GM21825 (cell line): ENCODE measurements around the gene NDUFAF2.
"Not testable (repeated sequence)": the region's sequence is repeated elsewhere in the genome, so short reads cannot be mapped to it uniquely, and the experiment has no call there.

Experiments used
- ATAC-seq: cut with Tn5 transposase; IDR thresholded peaks from one replicate; pipeline ENCODE4 v1.9.1; 2021; ENCODE audit warnings: mild to moderate bottlenecking, moderate library complexity; ENCODE audit not compliant: unreplicated experiment

The NDUFAF2 gene, protein sequence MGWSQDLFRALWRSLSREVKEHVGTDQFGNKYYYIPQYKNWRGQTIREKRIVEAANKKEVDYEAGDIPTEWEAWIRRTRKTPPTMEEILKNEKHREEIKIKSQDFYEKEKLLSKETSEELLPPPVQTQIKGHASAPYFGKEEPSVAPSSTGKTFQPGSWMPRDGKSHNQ

DNA sequence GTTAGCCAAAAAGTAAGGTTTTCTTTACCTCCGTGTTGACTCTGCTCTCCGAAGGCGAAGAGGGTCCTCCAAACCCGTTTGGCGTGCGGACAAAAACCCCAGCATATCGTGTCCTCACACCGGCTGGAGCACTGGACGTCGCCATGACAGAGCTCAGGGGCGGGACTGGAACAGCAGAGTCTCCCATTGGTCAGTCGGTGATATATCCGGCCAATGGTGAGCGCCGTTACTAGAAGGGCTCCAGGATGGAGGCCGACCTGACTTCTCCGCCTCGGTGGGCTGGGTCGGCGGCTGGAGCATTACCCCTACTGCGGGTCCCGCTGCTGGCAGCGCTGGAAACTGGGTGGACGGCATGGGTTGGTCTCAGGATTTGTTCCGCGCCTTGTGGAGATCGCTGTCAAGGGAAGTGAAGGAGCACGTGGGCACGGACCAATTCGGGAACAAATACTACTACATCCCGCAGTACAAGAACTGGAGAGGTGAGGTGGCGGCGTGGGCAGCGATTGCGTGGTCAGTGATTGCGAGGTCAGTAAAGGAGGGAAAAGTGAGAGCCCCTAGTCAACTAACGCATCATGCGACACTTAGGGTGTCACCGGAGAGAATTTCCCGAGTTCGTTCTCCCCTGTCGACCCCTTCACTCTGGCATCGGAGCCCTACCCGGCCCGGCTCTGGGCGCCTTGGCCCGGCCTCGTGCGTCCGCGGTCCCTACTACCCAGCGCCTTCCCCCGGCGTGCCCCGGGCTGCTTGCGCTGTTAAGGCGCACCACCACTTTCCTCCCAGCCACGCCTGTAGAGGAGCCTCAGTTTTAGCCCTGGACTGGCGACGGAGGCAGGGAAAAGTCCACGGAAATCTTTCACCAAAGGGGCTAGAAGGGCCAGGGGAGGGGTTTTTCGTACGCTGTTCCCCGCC is at the start of gene NDUFAF2, which contains the start of gene ERCC8:
Gene NDUFAF2, plus strand, starts transcription at position 302 of the 909 bp plus-strand sequence. Its CDS starts 51 bp downstream, at position 353.
Gene ERCC8, minus strand, starts transcription at position 167 of the 909 bp plus-strand sequence. Its CDS starts 62 bp downstream, at position 105.
- peak; percentile 99 for ATAC-seq

DNA sequence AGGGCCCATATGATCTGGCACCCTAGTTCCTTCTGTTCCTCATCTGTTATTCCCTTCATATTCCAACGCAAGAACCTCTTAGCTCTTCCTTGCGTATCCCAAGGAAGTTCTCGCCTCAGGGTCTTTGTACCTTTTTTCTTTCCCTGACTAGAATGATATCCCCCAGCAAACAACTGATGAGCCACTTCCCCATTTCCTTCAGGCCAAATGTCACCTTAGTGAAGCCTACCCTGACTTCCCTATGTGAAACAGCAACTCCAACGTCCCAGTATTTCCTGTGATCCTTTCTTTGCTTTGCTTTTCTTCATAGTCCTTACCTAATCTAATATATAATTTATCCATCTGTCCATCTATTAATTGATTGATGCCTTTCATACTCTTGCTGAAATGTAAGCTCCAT is 48.0 kb upstream of the NDUFAF2 start:
- ATAC-seq: no peak

DNA sequence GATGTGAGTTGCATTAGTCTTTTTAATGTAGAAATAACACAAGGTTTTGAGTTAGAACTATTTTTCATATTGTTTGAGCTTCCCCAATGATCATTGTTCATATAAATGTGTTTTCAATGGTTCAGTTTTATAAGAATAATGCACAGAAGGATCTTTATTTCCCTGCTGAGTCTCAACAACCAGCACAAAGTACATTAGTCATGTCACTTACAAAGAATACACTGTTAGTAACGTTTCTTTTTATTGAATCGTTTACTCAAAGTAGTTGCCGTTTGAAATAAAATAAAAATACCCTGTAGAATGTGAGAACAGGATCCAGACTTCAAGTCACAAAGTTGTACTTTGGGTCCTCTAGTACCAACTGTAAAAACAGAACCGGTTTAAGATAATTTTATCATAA is 41.6 kb upstream of the NDUFAF2 start:
- no peak for ATAC-seq

DNA sequence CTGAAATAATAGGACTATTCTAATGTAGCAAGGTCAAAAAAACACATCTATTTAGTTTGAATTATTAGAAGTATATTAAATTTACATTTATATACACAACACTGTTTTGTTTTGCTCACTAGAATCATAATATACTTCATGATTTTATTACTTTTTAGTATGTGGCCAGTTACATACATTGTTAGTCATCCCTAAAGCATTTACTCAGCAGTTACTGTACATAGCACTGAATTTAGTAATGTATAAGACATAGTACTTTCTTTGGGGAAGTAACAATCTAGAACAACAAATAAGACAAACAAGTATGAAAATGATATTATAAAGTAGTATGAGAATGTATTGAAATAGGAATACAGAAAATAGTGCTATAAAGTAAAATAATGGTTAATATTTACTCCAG is 28.4 kb upstream of the NDUFAF2 start:
- ATAC-seq: no peak

DNA sequence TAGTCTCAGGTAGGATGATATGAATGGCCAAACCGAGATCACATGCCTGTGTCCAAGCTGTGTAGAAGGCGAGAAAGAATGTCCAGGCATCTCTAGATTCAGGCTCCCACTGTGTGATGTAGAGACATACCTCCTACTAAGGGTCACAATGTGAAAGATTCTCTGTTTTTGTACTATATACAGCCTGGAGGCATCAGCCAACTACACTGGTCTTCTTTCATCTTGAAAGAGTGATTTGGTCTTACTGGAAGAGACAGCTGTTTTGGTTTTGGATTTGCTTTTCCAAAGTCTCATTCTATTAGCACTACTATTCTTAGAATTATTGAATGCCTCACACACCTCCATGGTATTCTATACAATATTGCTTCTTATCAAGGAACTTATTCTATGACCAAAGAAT is 26.5 kb upstream of the NDUFAF2 start:
- no peak for ATAC-seq

DNA sequence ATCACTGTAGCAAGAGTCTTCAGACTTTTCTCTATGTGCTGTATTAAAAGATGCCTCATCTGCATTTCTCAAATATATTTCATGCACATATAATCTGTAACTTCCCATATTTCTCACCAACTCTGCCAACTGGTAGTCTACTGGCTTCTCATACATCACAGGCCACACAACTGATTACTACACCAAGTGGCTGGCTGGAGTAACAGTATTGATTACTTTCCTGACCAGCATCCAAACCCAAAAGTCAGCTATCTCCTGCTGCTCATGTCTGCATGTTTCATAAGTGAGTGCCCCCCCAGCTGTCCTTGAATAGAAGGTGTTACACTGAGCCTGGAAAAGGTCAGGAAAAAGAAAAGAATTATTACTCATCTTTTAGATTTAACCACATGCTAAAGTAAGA is 17.6 kb upstream of the NDUFAF2 start:
- ATAC-seq: no peak

DNA sequence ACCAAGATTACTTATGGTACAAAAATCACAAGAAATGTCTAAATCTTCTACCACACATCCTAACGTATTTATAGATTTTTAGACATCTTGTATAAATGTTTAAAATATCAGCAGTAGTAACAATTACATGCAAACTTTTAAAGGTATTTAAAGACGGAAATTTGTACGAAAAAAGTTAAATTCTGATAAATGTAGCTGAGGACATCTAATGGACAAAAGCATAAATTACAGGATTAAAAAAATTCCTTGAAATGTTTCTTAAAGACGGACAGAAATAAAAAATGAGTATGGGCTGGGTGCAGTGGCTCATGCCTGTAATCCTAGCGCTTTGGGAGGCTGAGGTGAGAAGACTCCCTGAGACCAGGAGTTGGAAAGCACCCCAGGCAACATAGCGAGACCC is 16.0 kb upstream of the NDUFAF2 start:
- no peak for ATAC-seq

DNA sequence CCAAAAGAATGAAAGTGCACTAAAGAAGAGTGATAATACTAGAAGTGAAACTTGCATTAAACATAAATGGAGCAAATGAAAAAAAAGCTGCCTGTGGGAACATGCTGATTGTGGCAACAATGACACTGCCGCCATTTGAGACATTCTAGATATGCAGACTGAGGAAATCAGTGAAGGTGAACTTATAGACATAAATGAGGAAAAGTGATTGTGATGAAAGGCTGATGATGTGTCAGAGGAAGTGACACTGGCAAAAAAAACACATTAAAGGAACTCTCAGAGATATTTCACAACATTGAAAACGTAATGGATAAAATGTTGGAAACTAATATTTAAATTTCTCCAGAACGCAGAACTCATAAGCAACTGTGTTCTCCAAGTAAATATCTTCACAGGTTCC is 1.4 kb upstream of the NDUFAF2 start:
- ATAC-seq: no peak

DNA sequence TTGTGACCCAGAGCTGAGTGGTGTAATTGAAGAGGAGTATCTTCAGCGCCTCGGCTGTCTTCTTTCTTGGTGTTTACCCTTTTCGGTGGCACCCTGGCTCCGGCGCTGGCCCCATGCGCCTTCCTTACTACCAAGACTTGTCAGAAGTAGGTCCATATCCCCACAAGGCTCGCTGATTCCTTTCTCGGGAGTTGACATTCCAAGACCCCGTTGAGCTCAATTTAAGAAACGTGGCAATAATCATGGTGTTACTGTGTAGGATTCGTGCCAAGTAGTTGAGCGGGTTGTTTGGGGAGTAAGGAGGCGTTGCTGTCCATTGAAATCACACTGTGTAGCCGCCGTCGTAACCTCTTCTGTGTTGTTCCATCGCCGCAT is 795 bp downstream of the NDUFAF2 start:
- ATAC-seq: peak; percentile 20

DNA sequence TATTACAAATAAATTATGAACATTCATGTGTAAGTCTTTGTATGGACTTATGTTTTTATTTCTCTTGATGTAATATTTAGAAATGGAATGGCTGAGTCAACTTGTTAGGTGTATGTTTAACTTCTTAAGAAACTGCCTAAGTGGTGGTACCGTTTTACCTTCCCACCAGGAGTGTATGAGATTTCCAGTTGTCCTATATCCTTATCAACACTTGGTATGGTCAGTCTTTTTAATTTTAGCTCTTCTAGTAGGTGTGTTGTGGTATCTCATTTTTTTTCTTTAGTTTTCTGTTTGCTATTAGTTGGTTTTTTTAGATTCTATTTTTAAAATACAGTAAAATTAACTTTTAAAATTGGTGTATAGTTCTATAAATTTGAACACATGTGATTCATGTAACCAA is 3.7 kb downstream of the NDUFAF2 start:
- no peak for ATAC-seq

DNA sequence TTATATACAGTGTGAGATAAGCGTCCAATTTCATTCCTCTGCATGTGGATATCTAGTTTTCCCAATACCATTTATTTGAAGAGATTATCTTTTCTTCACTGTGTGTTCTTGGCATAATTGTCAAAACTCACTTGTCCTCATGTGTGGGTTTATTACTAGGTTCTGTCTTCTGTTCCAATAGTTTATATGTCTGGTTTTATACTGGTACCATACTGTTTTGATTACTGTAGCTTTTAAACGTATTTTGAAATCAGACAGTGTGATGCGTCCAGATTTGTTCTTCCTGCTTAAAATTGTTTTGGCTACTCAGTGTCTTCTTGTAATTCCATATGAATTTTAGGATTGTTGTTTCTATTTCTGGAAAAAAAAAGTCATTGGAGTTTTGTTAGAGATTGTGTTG is 10.2 kb downstream of the NDUFAF2 start:
- ATAC-seq: no peak

DNA sequence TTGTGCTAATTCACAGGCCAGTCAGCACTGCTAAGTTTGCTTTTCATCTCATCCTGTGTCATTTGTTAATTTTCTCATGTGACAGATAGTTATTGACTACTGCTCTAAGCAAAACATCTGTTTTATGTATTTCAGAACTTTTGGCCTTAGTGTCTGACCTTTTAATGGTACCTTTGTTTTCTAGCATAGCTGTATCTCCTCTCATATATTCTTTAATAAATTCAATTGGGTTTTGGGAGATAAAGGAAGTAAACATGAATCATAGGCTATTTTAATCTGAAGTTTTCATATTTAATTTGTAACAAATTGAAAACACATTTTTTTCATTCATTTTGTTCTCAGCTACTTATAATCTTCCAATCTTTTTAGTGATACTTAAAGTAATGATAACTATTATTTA is 13.1 kb downstream of the NDUFAF2 start:
- no peak for ATAC-seq

DNA sequence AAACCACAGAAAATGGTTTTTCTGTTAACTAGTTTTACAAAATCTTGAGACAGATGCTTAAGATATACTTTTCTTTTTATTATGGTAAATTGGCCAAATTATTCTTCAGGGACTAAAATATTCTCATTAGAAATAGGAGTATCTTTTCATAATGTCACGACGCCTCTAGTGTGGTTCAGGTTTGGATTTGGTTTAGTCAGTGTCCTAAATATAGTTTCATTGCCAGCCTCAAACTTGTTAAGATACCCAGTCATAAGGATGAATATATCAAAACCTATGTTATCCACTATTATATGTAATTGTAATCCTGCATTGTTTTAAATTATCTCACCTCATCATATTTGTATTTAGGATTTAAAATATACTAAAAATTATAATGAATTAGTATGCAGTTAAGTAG is 13.7 kb downstream of the NDUFAF2 start:
- ATAC-seq: no peak

DNA sequence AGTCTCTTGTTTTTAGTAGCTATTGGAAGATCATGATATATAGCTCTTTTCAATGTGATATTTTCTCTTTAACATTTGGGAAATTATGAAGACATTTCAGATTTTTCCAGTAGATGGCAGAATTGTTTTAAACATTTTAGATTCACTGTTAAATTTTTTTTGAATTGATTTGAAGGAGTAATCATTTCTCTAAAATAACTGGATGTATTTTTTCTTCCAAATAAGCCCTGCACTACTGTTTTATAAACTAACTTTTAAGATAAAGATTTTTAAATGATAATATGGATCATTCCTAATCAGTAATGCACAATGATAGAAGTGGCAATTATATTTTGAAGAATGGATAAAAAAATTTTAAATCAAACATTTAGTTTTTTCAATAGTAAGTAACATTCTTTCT is 14.2 kb downstream of the NDUFAF2 start:
- ATAC-seq: no peak

DNA sequence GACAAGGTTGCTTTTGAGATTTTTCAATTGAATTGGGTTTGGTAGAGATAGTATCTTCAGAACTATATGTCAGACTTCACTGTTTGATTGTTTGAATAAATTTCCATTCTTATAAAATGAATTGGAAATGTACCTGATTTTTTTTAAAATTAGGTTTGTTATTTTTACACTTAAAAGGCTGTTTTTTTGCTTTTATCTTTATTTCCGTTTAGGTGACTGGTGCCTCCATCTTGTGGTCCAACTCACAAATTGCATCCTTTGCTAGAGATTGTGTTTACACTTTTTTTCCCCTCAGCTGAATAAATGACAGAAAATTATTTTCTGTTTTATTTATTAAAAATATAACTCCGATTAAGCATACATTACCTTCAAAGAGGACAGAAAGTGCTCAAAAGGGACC is 15.6 kb downstream of the NDUFAF2 start:
- no peak for ATAC-seq

DNA sequence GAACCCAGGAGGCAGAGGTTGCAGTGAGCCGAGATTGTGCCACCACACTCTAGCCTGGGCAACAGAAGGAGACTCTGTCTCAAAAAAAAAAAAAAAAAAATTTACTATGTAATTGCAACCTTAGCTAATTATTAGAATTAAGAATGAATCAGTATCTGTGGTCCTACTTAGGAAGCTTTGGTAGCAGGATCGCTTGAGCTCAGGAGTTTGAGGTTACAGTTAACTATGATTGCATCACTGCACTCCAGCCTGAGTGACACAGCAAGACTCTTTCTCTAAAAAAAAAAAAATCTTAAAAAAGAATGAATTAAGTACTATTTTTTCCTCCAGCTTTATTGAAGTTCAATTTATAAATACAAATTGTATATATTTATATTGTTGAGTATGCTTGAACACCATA is 16.7 kb downstream of the NDUFAF2 start:
- no peak for ATAC-seq

DNA sequence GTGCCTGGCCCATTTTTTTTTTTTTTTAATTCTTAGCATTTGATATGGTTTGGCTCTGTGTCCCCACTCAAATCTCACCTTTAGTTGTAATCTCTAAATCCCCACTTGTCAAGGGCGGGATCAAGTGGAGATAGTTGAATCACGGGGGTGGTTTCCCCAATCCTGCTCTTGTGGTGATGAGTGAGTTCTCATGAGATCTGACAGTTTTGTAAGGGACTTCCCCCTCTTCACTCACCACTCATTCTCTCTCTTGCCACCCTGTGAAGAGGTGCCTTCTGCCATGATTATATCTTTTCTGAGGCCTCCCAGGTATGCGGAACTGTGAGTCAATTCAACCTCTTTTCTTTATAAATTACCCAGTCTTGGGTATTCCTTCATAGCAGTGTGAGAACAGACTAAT is 27.2 kb downstream of the NDUFAF2 start:
- ATAC-seq: no peak

DNA sequence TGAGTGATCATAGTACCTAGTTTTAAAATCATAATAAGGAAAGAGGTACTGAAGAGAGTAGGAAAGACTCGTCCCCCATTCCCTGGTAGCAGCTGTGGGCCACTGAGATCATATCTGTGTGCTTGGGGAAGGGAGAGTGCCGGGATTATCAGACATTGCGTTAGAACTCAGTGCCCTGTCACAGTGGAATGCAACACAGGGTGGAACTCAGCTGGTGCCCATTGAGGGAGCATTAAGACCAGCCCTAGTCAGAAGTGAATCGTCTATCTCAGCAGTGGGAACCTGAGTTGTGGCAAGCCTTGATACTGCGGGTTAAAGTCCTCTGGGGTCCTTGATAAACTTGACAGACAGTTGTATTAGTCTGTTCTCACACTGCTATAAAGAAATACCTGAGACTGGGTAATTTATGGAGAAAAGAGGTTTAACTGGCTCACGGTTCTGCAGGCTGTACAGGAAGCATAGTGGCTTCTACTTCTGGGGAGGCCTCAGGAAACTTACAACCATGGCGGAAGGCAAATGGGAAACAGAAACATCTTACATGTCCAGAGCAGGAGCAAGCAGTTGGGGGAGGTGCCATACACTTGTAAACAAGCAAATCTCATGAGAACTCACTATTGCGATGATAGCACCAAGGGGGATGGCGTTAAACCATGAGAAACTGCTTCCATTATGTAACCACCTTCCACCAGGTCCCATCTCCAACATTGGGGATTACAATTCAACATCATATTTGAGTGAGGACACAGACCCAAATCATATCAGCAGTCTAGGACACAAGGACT is 33.1 kb downstream of the NDUFAF2 start:
- no peak for ATAC-seq

DNA sequence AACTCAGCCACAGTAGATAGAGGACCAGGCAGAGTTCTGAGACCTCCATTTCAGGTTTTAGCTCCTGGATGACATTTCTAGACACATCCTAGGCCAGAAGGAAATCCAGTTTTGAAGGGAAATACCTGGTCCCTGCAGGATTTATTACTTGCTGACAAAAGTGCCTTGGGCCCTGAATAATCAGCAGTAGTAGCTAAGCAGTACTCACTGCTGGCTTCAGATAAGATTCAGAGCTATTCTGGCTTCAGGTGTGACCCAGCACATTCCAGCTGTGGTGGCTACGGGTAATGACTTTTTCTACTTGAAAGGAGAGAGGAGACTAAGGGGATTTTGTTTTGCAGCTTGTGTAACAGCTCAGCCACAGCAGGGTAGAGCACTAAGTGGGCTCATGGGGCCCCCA is 34.0 kb downstream of the NDUFAF2 start:
- no peak for ATAC-seq

DNA sequence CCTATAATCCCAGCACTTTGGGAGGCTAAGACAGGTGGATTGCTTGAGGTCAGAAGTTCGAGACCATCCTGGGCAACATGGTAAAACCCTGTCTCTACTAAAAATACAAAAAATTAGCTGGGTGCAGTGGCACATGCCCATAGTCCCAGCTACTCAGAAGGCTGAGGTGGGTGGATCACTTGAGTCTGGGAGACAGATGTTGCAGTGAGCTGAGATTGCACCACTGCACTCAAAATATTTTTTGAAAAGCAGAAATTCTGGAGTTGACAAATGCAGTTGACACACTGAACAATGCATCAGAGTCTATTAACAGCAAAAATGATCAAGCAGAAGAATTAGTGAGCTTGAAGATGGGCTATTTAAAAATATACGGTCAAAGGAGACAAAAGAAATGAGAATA is 35.5 kb downstream of the NDUFAF2 start:
- ATAC-seq: no peak

DNA sequence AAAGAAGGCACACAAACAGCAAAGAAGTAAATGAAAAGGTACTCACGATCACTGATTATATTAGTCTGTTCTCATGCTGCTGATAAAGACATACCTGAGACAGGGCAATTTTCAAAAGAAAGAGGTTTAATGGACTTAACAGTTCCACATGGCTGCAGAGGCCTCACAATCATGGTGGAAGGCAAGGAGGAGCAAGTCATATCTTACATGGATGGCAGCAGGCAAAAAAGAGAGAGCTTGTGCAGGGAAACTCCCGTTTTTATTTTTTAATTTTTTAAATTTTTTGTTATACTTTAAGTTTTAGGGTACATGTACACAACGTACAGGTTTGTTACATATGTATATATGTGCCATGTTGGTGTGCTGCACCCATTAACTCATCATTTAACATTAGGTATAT is 37.1 kb downstream of the NDUFAF2 start:
- ATAC-seq: not testable (repeated sequence)

DNA sequence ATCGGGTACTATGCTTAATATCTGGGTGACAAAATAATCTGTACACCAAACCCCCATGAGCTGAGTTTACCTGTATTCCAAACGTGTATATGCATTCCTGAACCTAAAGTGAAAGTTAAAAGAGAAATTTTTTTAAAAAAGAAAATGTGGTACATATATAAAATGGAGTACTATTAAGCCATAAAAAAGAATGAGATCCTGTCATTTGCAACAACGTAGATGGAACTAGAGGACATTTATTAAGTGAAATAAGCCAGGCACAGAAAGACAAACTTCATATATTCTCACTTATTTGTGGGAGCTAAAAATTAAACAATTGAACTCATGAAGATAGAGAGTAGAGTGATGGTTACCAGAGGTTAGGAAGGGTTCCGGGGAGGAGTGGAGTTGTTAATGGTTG is 44.8 kb downstream of the NDUFAF2 start:
- ATAC-seq: no peak
